ENCODE measurements around the gene RASSF10. TPM values are rescaled to one million over a fixed set of nuclear protein-coding genes. Genes with fewer than 3 reads are reported as not detected.

RASSF10 gene
- total RNA-seq, 3 donors from 2014 or later: 0.57 to 0.67 (median 0.63) TPM

GRCh38 chr11:13054278-13054677 lies 45.2 kb downstream of the RASSF10 start:
- DNase-seq (no peak), ATAC-seq (no peak)
- no peaks in the 10 kb centered on the region for H3K9me3 ChIP-seq
- H3K4me1 ChIP-seq (ENCODE audit: low read depth): peaks cover 3% of the 10 kb centered on the region
- H3K4me3 ChIP-seq: no peak overlapping the region
- intact Hi-C loops (cut with DNase I, micrococcal nuclease): no loop called here
- H3K36me3 ChIP-seq (ENCODE audit: low read depth): no peaks in the 10 kb centered on the region
- TF ChIP-seq, protein P1, sequence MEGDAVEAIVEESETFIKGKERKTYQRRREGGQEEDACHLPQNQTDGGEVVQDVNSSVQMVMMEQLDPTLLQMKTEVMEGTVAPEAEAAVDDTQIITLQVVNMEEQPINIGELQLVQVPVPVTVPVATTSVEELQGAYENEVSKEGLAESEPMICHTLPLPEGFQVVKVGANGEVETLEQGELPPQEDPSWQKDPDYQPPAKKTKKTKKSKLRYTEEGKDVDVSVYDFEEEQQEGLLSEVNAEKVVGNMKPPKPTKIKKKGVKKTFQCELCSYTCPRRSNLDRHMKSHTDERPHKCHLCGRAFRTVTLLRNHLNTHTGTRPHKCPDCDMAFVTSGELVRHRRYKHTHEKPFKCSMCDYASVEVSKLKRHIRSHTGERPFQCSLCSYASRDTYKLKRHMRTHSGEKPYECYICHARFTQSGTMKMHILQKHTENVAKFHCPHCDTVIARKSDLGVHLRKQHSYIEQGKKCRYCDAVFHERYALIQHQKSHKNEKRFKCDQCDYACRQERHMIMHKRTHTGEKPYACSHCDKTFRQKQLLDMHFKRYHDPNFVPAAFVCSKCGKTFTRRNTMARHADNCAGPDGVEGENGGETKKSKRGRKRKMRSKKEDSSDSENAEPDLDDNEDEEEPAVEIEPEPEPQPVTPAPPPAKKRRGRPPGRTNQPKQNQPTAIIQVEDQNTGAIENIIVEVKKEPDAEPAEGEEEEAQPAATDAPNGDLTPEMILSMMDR (IDR thresholded peaks at IDR 0.05): no peak

GRCh38 chr11:13055200-13055599 lies 46.1 kb downstream of the RASSF10 start:
- TF ChIP-seq, protein P1 (IDR thresholded peaks at IDR 0.05): no peak
- ATAC-seq: no peak
- Histone ChIP-seq H3K4me1 (ENCODE audit: low read depth) (peaks cover 3% of the 10 kb centered on the region), H3K36me3 (ENCODE audit: low read depth) (no peaks in the 10 kb centered on the region), H3K9me3 (no peaks in the 10 kb centered on the region), H3K4me3 (no peak overlapping the region)
- intact Hi-C loops (cut with DNase I, micrococcal nuclease): no loop called here
- no peak for DNase-seq

GRCh38 chr11:13061294-13061990 lies 52.3 kb downstream of the RASSF10 start:
- Histone ChIP-seq H3K9me3 (no peaks in the 10 kb centered on the region), H3K4me1 (ENCODE audit: low read depth) (no peaks in the 10 kb centered on the region), H3K4me3 (no peak overlapping the region), H3K36me3 (ENCODE audit: low read depth) (no peaks in the 10 kb centered on the region)
- intact Hi-C loops (cut with DNase I, micrococcal nuclease): no loop called here
- DNase-seq (no peak), ATAC-seq (no peak)
- TF ChIP-seq, protein P1 (IDR thresholded peaks at IDR 0.05): no peak

Measured in mucosa of descending colon (tissue), 3 donors.